RCC 7860 (cell line): ENCODE data around the gene SMARCD3.

Experiments used
- DNase-seq: peaks from one replicate; pipeline ENCODE4 v3.0.0-alpha.2; 2015; ENCODE audit warnings: low spot score
- FAIRE-seq: peaks from 2 replicates; lab custom pipeline; 2012; peaks lifted over from hg19 to GRCh38; lab: Jason Lieb, UNC

SMARCD3 gene

GRCh38 chr7:151248346-151249033, at the start of gene SMARCD3:
Gene SMARCD3 (minus strand): TSS chr7:151248694. CDS start chr7:151248562, 132 bp downstream.
- FAIRE-seq = no peak
- peak; percentile 49 for DNase-seq

DNA sequence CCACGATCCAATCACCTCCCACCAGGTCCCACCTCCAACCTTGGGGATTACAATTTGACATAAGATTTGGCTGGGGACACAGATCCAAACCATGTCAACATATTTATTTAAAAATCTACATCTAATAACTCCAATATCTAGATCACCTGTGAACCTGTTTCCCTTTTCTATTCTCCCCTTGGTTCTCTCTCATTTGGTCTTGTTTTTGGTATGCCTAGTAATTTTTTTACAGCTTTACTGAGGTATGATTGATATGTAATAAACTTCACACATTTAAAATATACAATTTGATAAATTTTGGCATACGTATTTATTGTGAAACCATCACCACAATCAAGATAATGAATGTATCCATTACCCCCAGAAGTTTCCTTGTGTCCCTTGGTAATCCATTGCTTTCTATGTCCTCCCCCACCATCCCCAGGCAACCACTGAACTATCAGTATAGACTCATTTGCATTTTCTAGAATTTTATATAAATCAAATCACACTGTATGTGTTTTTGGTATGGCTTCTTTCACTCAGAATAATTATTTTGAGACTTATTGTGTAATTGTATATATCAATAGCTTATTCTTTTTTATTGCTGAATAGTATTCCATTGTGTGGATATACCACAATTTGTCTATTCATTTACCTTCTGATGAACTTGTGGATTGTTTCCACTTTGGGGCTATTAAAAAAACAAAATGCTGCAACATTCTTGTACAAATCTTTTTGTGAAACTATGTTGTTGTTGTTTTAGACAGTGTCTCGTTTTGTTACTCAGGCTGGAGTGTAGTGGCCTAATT, 47.9 kb upstream of the SMARCD3 start:
- DNase-seq (no peak), FAIRE-seq (no peak)

- FAIRE-seq = no peak
These were observed 44.4 kb upstream of the SMARCD3 start for GRCh38 chr7:151292850-151293249.

GRCh38 chr7:151291206-151291605, 42.7 kb upstream of the SMARCD3 start:
- no peak for FAIRE-seq
- DNase-seq = no peak

More at GRCh38 chr7:151292850-151293249, 44.4 kb upstream of the SMARCD3 start:
- no peak for DNase-seq

DNA sequence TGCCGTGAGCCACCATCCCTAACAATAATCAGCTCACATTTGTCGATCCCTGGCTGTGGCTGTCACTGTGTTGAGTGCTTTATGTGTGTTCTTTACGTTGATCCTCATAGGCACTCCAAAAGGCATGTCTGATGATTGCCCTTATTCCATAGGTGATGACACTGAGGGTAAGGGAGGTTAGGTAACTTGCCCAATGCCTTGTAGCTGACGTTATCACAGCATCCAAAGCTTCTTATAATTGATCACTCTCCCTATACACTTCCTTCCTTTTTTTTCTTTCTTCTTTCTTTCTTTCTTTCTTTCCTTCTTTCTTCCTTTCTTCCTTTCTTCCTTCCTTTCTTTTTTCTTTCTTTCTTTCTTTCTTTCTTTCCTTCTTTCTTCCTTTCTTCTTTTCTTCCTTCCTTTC, 41.9 kb upstream of the SMARCD3 start:
- FAIRE-seq (no peak), DNase-seq (no peak)

DNA sequence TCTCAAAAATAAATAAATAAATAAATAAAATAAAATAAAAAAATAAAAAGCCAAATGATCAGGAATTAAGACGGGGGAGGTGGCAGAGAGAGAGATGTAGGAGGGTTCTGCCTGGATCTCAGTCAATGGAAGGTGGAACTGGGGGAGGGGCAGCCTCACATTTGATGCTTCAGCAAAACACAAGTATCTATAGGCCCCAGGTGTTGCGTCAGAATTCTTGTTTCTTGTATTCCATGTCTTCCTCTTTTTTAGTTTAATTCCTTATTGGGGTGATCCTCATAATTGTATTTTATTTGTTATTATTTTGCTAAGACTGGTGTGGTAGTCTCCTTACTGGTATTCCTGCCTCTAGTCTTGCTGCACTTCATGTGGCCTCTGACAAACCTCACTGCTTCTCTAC, 41.4 kb upstream of the SMARCD3 start:
- DNase-seq = no peak
- FAIRE-seq = no peak

GRCh38 chr7:151286148-151286547, 37.7 kb upstream of the SMARCD3 start:
- DNase-seq = no peak
- no peak for FAIRE-seq

DNA sequence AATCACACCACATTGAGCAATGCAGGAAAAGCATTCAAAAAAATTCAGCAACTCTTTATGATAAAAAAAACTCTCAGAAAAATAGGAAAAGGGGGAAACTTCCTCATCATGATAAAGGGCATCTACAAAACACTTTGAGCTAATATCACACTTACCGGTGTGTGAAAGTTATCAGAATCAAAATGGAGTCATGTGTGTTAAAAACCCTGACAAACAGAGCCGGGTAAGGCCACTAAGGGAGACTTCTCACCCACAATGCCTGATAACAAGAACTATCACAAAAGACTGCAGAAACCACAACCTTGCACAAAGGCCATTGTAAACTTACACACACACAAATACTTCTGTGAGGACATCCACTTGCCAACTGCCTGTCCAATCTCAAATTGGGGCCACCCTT, 34.8 kb upstream of the SMARCD3 start:
- DNase-seq = no peak
- no peak for FAIRE-seq

GRCh38 chr7:151282111-151282510, 33.6 kb upstream of the SMARCD3 start:
- FAIRE-seq (no peak), DNase-seq (no peak)

GRCh38 chr7:151281686-151282085, 33.2 kb upstream of the SMARCD3 start:
- FAIRE-seq (no peak), DNase-seq (no peak)

- no peak for FAIRE-seq
- no peak for DNase-seq
These were observed 32.0 kb upstream of the SMARCD3 start for GRCh38 chr7:151280388-151281019.

DNA sequence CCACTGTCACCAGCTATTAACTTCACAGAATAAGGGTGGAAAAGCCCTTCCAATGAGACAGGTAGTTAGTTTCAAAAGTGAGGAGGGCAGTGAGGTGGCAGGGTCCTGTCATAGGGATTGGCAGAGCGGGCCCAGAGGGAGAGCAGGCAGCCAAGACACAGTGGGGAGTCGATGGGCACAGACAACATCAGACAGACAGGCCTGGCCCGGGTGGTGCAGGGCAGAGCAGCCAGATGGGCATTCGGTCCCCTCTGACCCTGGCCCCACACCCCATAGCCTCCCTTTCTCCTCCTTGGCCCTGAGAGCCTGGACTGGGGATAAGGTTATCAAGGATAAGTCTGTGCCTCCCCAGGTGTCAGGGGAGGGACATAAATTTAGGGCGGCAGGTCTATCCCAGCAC, 31.4 kb upstream of the SMARCD3 start:
- no peak for DNase-seq
- no peak for FAIRE-seq

DNA sequence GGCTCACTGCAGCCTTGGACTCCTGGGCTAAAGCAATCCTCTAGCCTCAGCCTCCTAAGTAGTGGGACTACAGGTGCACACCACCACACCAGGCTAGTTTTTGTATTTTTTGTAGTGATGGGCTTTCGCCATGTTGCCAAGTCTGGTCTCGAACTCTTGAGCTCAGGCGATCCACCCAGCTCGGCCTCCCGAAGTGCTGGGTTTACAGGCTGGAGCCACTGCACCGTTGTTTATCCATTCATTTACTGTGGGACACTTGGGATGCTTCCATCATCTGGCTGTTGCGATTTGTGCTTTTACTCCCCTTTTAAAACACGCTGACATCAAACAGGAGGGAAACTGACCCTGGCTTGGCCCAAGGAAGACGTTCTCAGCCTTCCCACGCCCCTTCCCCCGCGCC, 30.5 kb upstream of the SMARCD3 start:
- FAIRE-seq = no peak
- DNase-seq = no peak

GRCh38 chr7:151277631-151278030, 29.1 kb upstream of the SMARCD3 start:
- FAIRE-seq (no peak), DNase-seq (no peak)

DNA sequence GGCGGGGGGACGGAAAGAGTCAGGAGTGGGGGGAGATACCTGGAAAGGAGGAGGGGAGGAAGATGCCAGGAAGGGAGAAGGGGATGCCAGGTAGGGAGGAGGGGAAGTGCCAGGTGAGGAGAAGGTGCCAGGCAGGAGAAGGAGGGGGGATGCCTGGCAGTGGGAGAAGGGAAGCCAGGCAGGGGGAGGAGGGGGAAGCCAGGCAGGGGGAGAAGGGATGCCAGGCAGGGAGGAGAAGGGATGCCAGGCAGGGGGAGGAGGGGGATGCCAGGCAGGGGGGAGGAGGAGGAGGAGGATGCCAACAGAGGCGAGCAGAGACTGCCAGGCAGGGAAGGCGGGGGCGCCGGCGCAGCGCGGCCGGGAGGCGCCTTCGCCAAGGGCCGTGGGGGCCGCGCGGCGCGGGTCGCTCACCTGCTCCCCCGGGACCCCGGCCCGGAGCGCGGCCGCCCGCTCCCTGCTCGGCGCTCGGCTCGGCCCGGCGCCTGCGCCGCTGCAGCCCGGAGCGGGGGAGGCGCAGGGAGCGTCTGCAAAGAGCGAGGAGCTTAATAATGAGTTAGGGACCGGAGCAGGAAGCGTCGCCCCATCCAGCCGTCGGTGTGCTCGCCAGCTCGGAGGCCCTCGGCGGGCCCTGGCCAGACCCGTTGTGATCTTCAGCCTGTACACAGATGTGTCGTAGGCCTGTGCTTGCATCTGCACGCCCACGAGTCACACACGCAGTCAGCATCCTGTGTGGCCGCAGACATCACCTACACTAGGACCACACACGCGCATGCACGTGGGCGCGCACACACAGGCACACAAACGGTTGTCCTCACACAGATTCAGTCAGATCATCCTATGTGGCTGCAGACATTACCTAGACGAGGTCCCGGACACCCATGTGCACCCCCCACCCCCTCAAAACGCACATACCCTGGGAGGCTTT, 28.4 kb upstream of the SMARCD3 start:
- FAIRE-seq (no peak), DNase-seq (no peak)

- FAIRE-seq = no peak
These were observed 27.5 kb upstream of the SMARCD3 start for GRCh38 chr7:151275813-151276577.

DNA sequence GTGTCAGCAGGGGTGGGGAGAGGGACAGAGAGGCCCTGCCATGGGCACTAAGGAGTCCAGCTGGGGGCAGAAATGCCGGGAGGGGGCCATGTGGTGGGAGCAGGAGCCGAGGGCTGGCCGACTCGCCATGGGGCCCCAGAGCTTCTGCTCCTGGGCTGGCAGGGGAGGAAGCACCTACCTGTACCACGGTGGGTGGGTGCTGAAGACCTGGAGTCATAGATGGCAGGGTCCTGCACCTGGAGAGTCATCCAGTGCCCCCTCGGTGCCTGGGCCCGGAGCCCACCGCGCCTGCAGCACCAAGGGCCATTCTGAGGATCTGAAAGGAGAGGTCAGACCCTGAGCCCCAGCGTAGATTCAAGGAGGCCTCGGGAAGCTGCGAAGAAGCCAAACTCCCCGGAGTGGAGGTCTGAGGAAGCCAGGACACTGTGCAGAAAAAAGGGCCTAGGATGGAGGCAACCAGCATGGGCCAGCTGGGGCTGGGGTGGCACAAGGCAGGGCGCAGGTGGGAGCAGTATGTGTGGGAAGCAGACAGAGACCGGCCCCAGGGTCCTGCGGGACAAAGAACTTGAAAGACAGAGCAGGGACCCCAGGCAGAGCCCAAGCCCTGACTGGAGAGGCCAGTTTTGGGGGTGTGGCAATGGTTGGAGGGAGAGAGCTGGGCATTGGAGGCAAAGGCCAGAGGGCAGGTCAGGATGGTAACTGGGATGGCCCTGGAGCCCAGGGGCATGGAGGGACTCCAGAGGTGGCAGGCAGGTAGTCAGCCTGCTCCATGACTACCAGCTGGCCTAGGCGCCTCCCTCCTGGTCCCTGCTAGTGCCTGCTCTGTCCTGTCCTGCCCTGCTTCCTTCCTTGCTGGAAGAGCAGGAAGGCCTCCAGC, 26.7 kb upstream of the SMARCD3 start:
- DNase-seq (no peak), FAIRE-seq (no peak)

More at GRCh38 chr7:151275813-151276577, 27.5 kb upstream of the SMARCD3 start:
- no peak for DNase-seq

- DNase-seq (no peak), FAIRE-seq (no peak)
These were observed 25.9 kb upstream of the SMARCD3 start for GRCh38 chr7:151274396-151274795.
